ENCODE measurements around the gene EPB41L2.

The EPB41L2 gene

GRCh38 chr6:131054392-131055250, 8.4 kb downstream of the EPB41L2 start:
- TF ChIP-seq, protein P1, sequence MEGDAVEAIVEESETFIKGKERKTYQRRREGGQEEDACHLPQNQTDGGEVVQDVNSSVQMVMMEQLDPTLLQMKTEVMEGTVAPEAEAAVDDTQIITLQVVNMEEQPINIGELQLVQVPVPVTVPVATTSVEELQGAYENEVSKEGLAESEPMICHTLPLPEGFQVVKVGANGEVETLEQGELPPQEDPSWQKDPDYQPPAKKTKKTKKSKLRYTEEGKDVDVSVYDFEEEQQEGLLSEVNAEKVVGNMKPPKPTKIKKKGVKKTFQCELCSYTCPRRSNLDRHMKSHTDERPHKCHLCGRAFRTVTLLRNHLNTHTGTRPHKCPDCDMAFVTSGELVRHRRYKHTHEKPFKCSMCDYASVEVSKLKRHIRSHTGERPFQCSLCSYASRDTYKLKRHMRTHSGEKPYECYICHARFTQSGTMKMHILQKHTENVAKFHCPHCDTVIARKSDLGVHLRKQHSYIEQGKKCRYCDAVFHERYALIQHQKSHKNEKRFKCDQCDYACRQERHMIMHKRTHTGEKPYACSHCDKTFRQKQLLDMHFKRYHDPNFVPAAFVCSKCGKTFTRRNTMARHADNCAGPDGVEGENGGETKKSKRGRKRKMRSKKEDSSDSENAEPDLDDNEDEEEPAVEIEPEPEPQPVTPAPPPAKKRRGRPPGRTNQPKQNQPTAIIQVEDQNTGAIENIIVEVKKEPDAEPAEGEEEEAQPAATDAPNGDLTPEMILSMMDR (IDR thresholded peaks at IDR 0.05; ENCODE audit: insufficient read depth, low read depth, low read length, missing control alignments), result no peak
- DNase-seq (ENCODE audit: low read depth), result peak; percentile 50

DNA sequence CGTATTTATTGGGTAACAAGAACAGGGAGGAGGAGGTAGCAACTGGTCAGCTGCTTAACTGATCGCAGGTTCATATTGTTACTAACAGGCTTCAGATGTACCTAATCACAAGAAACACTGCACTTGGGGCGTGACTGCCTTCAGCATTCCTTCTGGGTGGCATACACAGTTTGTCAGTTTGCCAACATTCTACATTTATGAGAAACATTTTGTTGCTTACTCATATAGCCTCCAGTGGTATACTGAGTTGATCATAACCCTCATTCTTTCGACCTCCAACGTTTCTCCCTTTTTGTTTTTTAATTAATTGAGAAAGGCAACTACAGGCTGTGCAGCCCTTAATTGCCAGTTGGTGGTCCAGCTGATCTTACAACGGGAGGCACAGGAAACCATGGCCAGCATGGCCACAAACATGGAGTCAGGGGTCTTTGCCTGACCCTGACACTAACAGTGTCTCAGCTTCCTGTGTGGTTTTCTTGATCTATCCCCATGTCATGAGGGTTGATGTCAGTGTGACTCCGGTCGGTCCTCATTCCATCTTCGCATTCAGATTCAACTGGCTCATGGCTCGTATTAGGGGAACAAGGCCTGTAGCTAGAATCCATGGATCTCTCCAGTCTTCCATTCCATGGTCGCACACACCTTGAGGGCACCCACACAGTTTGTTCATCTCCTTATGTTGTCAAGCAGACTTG, 9.4 kb downstream of the EPB41L2 start:
- no peak overlapping the region for H3K4me3 ChIP-seq (ENCODE audit: low read length)
- TF ChIP-seq, protein P1 (IDR thresholded peaks at IDR 0.05; ENCODE audit: insufficient read depth, low read depth, low read length, missing control alignments), result no peak
- DNase-seq (ENCODE audit: low read depth), result peak; percentile 94

More at GRCh38 chr6:131054392-131055250, 8.4 kb downstream of the EPB41L2 start:
- H3K4me3 ChIP-seq (ENCODE audit: low read length), result no peak overlapping the region

DNA sequence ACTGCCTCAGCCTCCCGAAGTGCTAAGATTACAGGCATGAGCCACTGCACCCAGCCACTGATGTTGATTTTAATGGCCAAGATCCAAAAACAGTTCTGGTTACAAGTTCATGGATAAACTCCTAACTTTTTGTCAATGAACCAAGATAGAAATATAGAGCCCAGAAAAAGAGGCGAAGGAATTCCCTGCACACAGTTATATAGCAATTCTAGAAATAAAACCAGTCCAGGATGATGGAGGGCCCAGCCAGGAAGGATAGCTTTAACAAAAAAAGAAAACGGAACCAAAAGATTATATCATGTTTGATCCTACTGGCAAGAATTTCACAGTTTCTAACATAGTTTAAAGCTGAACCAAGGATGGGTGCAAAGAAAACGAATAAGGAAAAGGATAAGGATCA, 10.9 kb downstream of the EPB41L2 start:
- TF ChIP-seq, protein P1 (IDR thresholded peaks at IDR 0.05; ENCODE audit: insufficient read depth, low read depth, low read length, missing control alignments), result no peak
- no peak overlapping the region for H3K4me3 ChIP-seq (ENCODE audit: low read length)
- DNase-seq (ENCODE audit: low read depth), result no peak

DNA sequence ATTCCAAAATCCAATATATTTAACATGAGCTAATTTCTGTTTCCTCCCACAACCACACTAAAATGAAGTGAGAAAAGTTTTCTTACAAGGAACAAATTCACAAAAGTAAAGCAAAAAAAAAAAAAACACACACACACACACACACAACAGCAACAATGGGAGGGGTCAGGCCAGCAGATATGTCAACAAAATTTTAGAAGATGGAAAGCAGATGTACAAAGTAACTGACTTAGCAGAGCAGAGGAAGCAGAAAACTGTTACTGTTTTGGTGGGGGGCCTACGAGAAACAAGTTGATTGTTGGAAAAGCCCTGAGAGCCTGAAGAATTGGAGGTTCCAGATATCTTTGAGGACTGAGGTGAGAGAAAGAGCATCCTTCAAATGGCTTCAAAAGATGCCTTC, 11.7 kb downstream of the EPB41L2 start:
- TF ChIP-seq, protein P1 (IDR thresholded peaks at IDR 0.05; ENCODE audit: insufficient read depth, low read depth, low read length, missing control alignments), result no peak
- no peak overlapping the region for H3K4me3 ChIP-seq (ENCODE audit: low read length)
- no peak for DNase-seq (ENCODE audit: low read depth)

- TF ChIP-seq, protein P1 (IDR thresholded peaks at IDR 0.05; ENCODE audit: insufficient read depth, low read depth, low read length, missing control alignments), result no peak
- H3K4me3 ChIP-seq (ENCODE audit: low read length), result no peak overlapping the region
- no peak for DNase-seq (ENCODE audit: low read depth)
Measured at GRCh38 chr6:131049608-131050007, 13.4 kb downstream of the EPB41L2 start.

DNA sequence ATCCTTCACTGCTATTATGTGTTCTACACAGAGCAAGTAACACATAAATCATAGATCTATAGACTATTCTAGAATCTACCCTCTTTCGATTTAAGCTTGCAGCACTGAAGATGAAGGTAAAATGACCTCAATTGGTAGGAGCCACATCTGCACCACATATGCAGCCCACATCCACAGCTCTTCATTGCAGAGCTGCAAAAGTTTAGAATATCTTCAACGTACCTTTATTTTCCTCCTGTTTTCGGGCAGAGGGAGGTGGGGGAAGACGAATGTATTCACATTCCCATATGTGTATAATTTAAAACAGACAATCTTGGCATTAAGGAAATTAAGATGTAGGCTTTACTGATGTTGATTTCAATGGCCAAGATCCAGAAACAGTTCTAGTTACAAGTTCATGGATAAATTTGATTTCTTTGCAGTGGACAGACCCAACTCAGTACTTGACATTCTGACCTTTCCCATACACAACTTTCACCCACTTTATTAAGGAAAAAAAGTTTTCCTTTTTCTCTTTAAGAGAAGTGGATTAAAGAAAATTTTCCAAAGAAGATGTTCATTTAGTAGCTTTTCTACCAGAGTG, 14.0 kb downstream of the EPB41L2 start:
- no peak overlapping the region for H3K4me3 ChIP-seq (ENCODE audit: low read length)
- DNase-seq (ENCODE audit: low read depth), result no peak
- TF ChIP-seq, protein P1 (IDR thresholded peaks at IDR 0.05; ENCODE audit: insufficient read depth, low read depth, low read length, missing control alignments), result no peak

Measured in epithelial cell of esophagus (primary cell).